Peyer's patch (tissue), 4 donors: ENCODE data around the gene TXLNG. TPM values are rescaled to one million over a fixed set of nuclear protein-coding genes. Genes with fewer than 3 reads are reported as not detected.

ENCODE experiments used
- DNase-seq, 3 donors: peaks; one replicate each; pipeline ENCODE4 v3.0.0-alpha.2; 2017 to 2019
- H3K27ac ChIP-seq, 4 donors: fragments of 200-600 bp; sonication (generic); one replicate each; pipeline ENCODE4 v1.5.1; 2016 to 2019
- H3K27me3 ChIP-seq, 2 donors: fragments of 200-600 bp; sonication (generic); one replicate each; pipeline ENCODE4 v1.5.1; 2019
- H3K36me3 ChIP-seq, 3 donors: fragments of 200-600 bp; sonication (generic); one replicate each; pipeline ENCODE4 v1.5.1; 2016 to 2019
- H3K4me1 ChIP-seq, 4 donors: fragments of 200-600 bp; sonication (generic); one replicate each; pipeline ENCODE4 v1.5.1; 2016 to 2019
- H3K4me3 ChIP-seq, 4 donors: fragments of 200-600 bp; sonication (generic); 1 replicate in 3 of 4; 2 replicates in 1 of 4; pipeline ENCODE4 v1.5.1; 2016 to 2019; ENCODE audit warnings: mild to moderate bottlenecking in 1 of 4
- H3K9me3 ChIP-seq, 4 donors: fragments of 200-600 bp; sonication (generic); one replicate each; pipeline ENCODE4 v1.5.1; 2016 to 2019; ENCODE audit warnings: mild to moderate bottlenecking in 1 of 4
- CTCF ChIP-seq, 6 experiments: fragments of 450-650 bp in 4 of 6; fragments of 200-600 bp in 2 of 6; sonication (generic) in 1 of 6; IDR thresholded peaks; one replicate each; pipeline ENCODE4 v1.5.1; 2017 to 2019; ENCODE audit warnings: antibody characterized with exemption in 6 of 6, mild to moderate bottlenecking in 3 of 6, moderate library complexity in 1 of 6
- POLR2A ChIP-seq, 2 donors: fragments of 450-650 bp; IDR thresholded peaks; one replicate each; pipeline ENCODE4 v1.5.1; 2017; ENCODE audit warnings: antibody characterized with exemption in 2 of 2, mild to moderate bottlenecking in 2 of 2, moderate library complexity in 2 of 2
- small RNA-seq, 2 donors: library from RNA; depleted of rRNA; stranded (forward); fragments of <200 nt; gene quantifications; one replicate each; pipeline ENCODE3, GENCODE V24; 2016
- total RNA-seq, 4 donors: library from RNA; depleted of rRNA; stranded (reverse); fragments of >200 nt; gene quantifications; one replicate each; pipeline ENCODE4 v1.1.0, GENCODE V29; 2016

Gene TXLNG
- total RNA-seq, 4 donors from 2014 or later = 8.9 to 20.6 (median 14.7) TPM

GRCh38 chrX:16885628-16886027 lies 99.4 kb downstream of the TXLNG start:
- no peaks in the 10 kb centered on the region for H3K27me3 ChIP-seq
- no peak overlapping the region for H3K4me3 ChIP-seq
- H3K4me1 ChIP-seq = no peaks in the 10 kb centered on the region
- no peaks in the 10 kb centered on the region for H3K36me3 ChIP-seq
- DNase-seq = no peak
- no peaks in the 10 kb centered on the region for H3K9me3 ChIP-seq
- TF ChIP-seq POLR2A (IDR thresholded peaks at IDR 0.05) = no peak
- TF ChIP-seq CTCF (IDR thresholded peaks at IDR 0.05) = no peak
- peak overlapping the region in 1 of 4 donors; percentile 34 for H3K27ac ChIP-seq

GRCh38 chrX:16892504-16893362 lies 106.5 kb downstream of the TXLNG start:
- H3K4me1 ChIP-seq = no peaks in the 10 kb centered on the region
- TF ChIP-seq CTCF (IDR thresholded peaks at IDR 0.05) (peak; percentile 56 to 72 (median 68)), POLR2A (IDR thresholded peaks at IDR 0.05) (no peak)
- no peaks in the 10 kb centered on the region for H3K9me3 ChIP-seq
- no peak overlapping the region for H3K4me3 ChIP-seq
- DNase-seq = peak in 2 of 3 donors; percentile 77 to 89
- H3K27me3 ChIP-seq = no peaks in the 10 kb centered on the region
- no peaks in the 10 kb centered on the region for H3K36me3 ChIP-seq
- no peak overlapping the region for H3K27ac ChIP-seq

Small RNAs within 50 kb of the gene (small RNA-seq; reads per million reads assigned to genes)
- gene RNU4-6P (0 reads per million in 2 donors), gene RNU7-56P (0 reads per million in 2 donors), gene RPL12P49 (0 reads per million in 2 donors)

Other genes starting within 250 kb of the TXLNG start
- gene S100G, start 136.3 kb upstream of the TXLNG start, total RNA-seq = not detected
- 10 to 100 TPM; 16.5 to 35.1 (median 23.9) TPM for gene CTPS2, start 73.8 kb upstream of the TXLNG start, total RNA-seq
- 10 to 100 TPM; 19.8 to 43.4 (median 34.8) TPM for gene SYAP1, start 66.9 kb upstream of the TXLNG start, total RNA-seq
- gene RBBP7, start 83.9 kb downstream of the TXLNG start, total RNA-seq = 100 to 1,000 TPM in 1 of 4 donors, 10 to 100 TPM in 3; 40.7 to 117 (median 47.8) TPM
- 1 to 10 TPM; 3.6 to 8.7 (median 5.6) TPM for gene REPS2, start 160.2 kb downstream of the TXLNG start, total RNA-seq